Endothelial cell of umbilical vein (primary cell): ENCODE results near the gene LYRM2. TPM values are rescaled to one million over a fixed set of nuclear protein-coding genes. Genes with fewer than 3 reads are reported as not detected.
A peak's percentile ranks its signal among the peaks of the same experiment; 100 is the strongest.
"Not testable (repeated sequence)": the region's sequence is repeated elsewhere in the genome, so short reads cannot be mapped to it uniquely, and the experiment has no call there.

Source experiments
- BruUV-seq: library from RNA; stranded (reverse); fragments of 400-500 nt; replicated peaks from 2 replicates; lab custom pipeline; 2021; lab: Mats Ljungman, UMichigan
- CTCF ChIA-PET: fragments of 300-600, 350-600 bp; sonication (Branson Sonifier 250); formaldehyde crosslinking; loops from one replicate; lab custom pipeline; 2021; ENCODE audit warnings: antibody characterized with exemption, inconsistent platforms; lab: Charles Lee
- POLR2A ChIA-PET: fragments of 300-600, 350-600 bp; sonication (Branson Sonifier 250); formaldehyde crosslinking; loops from one replicate; lab custom pipeline; 2021; ENCODE audit warnings: antibody characterized with exemption, inconsistent platforms; lab: Charles Lee
- DNase-seq: peaks from one replicate; pipeline ENCODE4 v3.0.0-alpha.2; 2011; ENCODE audit warnings: low read depth, low spot score
- FAIRE-seq: peaks from 2 replicates; lab custom pipeline; 2011; peaks lifted over from hg19 to GRCh38; lab: Jason Lieb, UNC
- H2AFZ ChIP-seq: 2 replicates; pipeline ENCODE4 v1.6.0; 2012; ENCODE audit warnings: low read depth, low read length, control low read depth, inconsistent platforms
- H3K27ac ChIP-seq: 2 replicates; pipeline ENCODE4 v1.5.1; 2011; ENCODE audit warnings: low read depth, mild to moderate bottlenecking, control low read depth, low read length, moderate library complexity; ENCODE audit not compliant: insufficient read depth
- H3K27me3 ChIP-seq, 2 experiments: 2 replicates each; pipeline versions ENCODE4 v1.6.0 to v1.6.1; 2011; ENCODE audit warnings: low read length in 2 of 2, mixed read lengths in 1 of 2; ENCODE audit not compliant: control insufficient read depth in 2 of 2, insufficient read depth in 2 of 2
- H3K36me3 ChIP-seq, 2 experiments: 2 replicates in 1 of 2; 3 replicates in 1 of 2; pipeline ENCODE4 v1.5.1; 2011; ENCODE audit warnings: low read length in 2 of 2, mild to moderate bottlenecking in 1 of 2, moderate library complexity in 1 of 2; ENCODE audit not compliant: control insufficient read depth in 2 of 2, insufficient read depth in 2 of 2; ENCODE audit errors: extremely low read depth in 1 of 2
- H3K4me1 ChIP-seq: 3 replicates; pipeline ENCODE4 v1.5.1; 2011; ENCODE audit warnings: mild to moderate bottlenecking, low read length; ENCODE audit not compliant: control insufficient read depth, insufficient read depth; ENCODE audit errors: extremely low read depth
- H3K4me2 ChIP-seq: 2 replicates; pipeline ENCODE4 v1.6.1; 2011; ENCODE audit warnings: low read length, control low read depth, mixed read lengths; ENCODE audit not compliant: insufficient read depth
- H3K4me3 ChIP-seq, 3 experiments: fragments of 200-600 bp in 1 of 3; sonication (generic), shearing (Covaris generic) in 1 of 3; replicated peaks in 1 of 3; 2 replicates each; pipeline ENCODE4 v1.5.1; 2011 to 2016; ENCODE audit warnings: control low read depth in 3 of 3, low read length in 3 of 3, mild to moderate bottlenecking in 2 of 3, inconsistent platforms in 1 of 3, low read depth in 1 of 3, moderate library complexity in 1 of 3; ENCODE audit not compliant: insufficient read depth in 1 of 3
- H3K79me2 ChIP-seq: 2 replicates; pipeline ENCODE4 v1.6.0; 2012; ENCODE audit warnings: low read length, inconsistent platforms; ENCODE audit not compliant: control insufficient read depth, insufficient read depth
- H3K9ac ChIP-seq: replicated peaks from 2 replicates; pipeline ENCODE3; 2011; ENCODE audit warnings: low read length, control low read depth; ENCODE audit not compliant: insufficient read depth; ENCODE audit errors: extremely low read depth
- H3K9me1 ChIP-seq: replicated peaks from 3 replicates; pipeline ENCODE4 v1.6.0; 2011; ENCODE audit warnings: mild to moderate bottlenecking, low read length; ENCODE audit not compliant: control insufficient read depth, insufficient read depth; ENCODE audit errors: extremely low read depth
- H3K9me3 ChIP-seq: replicated peaks from 2 replicates; pipeline ENCODE4 v1.5.1; 2012; ENCODE audit warnings: low read length, inconsistent platforms; ENCODE audit not compliant: control insufficient read depth, insufficient read depth
- H4K20me1 ChIP-seq: replicated peaks from 2 replicates; pipeline ENCODE3; 2011; ENCODE audit warnings: mild to moderate bottlenecking, low read length; ENCODE audit not compliant: control insufficient read depth, insufficient read depth; ENCODE audit errors: extremely low read depth
- EZH2 ChIP-seq: IDR thresholded peaks from 2 replicates; pipeline ENCODE4 v1.6.1; 2012; ENCODE audit warnings: borderline replicate concordance, low read depth, mild to moderate bottlenecking, moderate library complexity, low read length, inconsistent platforms; ENCODE audit not compliant: severe bottlenecking
- FOS ChIP-seq: IDR thresholded peaks from 2 replicates; pipeline ENCODE4 v1.6.1; 2011; ENCODE audit warnings: mild to moderate bottlenecking, low read length, moderate library complexity, borderline replicate concordance; ENCODE audit not compliant: insufficient read depth
- GATA2 ChIP-seq: IDR thresholded peaks from 2 replicates; pipeline ENCODE4 v1.7.0; 2011; ENCODE audit warnings: low read depth, mild to moderate bottlenecking, moderate library complexity, mixed read lengths, low read length; ENCODE audit not compliant: insufficient read length, insufficient read depth
- JUN ChIP-seq: IDR thresholded peaks from 2 replicates; pipeline ENCODE4 v1.6.1; 2011; ENCODE audit warnings: borderline replicate concordance, low read depth; ENCODE audit not compliant: insufficient read length, insufficient read depth
- MYC ChIP-seq: IDR thresholded peaks from one replicate; pipeline ENCODE4 v1.6.1; 2011; ENCODE audit warnings: mild to moderate bottlenecking, low read depth, low read length
- POLR2A ChIP-seq: IDR thresholded peaks from 2 replicates; pipeline ENCODE4 v1.6.1; 2012; ENCODE audit warnings: low read depth, mild to moderate bottlenecking, control low read depth, low read length
- POLR2AphosphoS5 ChIP-seq: IDR thresholded peaks from 2 replicates; pipeline ENCODE4 v1.6.1; 2012; ENCODE audit warnings: low read depth, mild to moderate bottlenecking, control low read depth, low read length, moderate library complexity; ENCODE audit not compliant: insufficient read depth
- dilution Hi-C: fragments of 300-500 bp; cut with MboI; formaldehyde crosslinking; loops from one replicate; pipeline ENCODE4 v1.15.0; 2019; ENCODE audit warnings: low sequenced_read_pairs; ENCODE audit not compliant: extremely low pct_ligation_motif_present
- intact Hi-C: fragments of 100-400 bp; cut with micrococcal nuclease; formaldehyde crosslinking; loops from one replicate; pipeline ENCODE4 v1.10.0; 2022
- polyA plus RNA-seq, 4 experiments: library from polyadenylated mRNA; depleted of rRNA in 3 of 4; stranded (reverse) in 3 of 4; unstranded in 1 of 4; fragments of >200 nt; gene quantifications; 2 replicates each; pipeline versions ENCODE4 v1.2.1 to v1.2.3, GENCODE V29; 2011 to 2012; ENCODE audit warnings: missing spikeins in 1 of 4
- total RNA-seq: library from RNA; stranded (reverse); gene quantifications from 2 replicates; pipeline ENCODE4 v1.2.3, GENCODE V29; 2021
- TF ChIP-seq, protein P1 (sequence below): IDR thresholded peaks from 2 replicates; pipeline ENCODE4 v1.6.1; 2011; ENCODE audit not compliant: insufficient read depth, insufficient read length
- TF ChIP-seq, protein P2 (sequence below), 2 donors: IDR thresholded peaks; 1 replicate in 1 of 2; 2 replicates in 1 of 2; pipeline ENCODE4 v1.5.1; 2011; ENCODE audit warnings: low read length in 2 of 2, mild to moderate bottlenecking in 2 of 2, moderate library complexity in 2 of 2, control low read depth in 1 of 2, inconsistent platforms in 1 of 2, low read depth in 1 of 2; ENCODE audit not compliant: insufficient read depth in 1 of 2; ENCODE audit errors: extremely low read depth in 1 of 2

Gene LYRM2
- total and polyA plus RNA-seq, 2 donors (not counting 3 experiments of a cell fraction or from before 2014, with no cell fraction given) = 11.8 to 41.9 TPM

DNA sequence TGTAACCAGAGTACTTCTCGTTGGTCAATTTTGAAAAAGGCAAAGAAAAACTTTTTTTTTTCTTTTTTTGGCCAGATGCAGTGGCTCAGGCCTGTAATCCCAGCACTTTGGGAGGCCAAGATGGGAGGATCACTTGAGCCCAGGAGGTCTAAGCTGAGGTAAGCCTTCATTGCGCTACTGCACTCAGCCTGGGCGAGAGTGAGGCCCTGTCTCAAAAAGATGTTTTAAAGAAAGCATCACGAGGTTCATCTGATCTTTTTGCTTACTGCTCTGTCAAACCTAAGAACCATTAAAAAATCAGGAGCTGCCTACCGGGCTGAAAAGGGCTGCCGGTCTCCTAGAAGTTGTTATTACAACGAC lies 607 bp downstream of the LYRM2 start:
- BruUV-seq = no TSS peak
- DNase-seq (no peak), FAIRE-seq (no peak)
- Histone ChIP-seq H3K79me2 (peaks cover 7% of the 10 kb centered on the region), H3K36me3 (peaks cover 2 to 7% of the 10 kb centered on the region in 2 experiments), H3K27ac (peak overlapping the region; percentile 92), H3K9me3 (no peaks in the 10 kb centered on the region), H3K4me3 (peak overlapping the region; percentile 80 to 84 (median 83)), H3K4me1 (peaks cover 12% of the 10 kb centered on the region), H3K9ac (peak overlapping the region; percentile 98), H3K9me1 (no peaks in the 10 kb centered on the region), H4K20me1 (no peaks in the 10 kb centered on the region), H3K4me2 (peak overlapping the region; percentile 92), H2AFZ (peak overlapping the region; percentile 98), H3K27me3 (no peaks in the 10 kb centered on the region)
- intact Hi-C loops = loop anchor here (2.0 kb wide), 2 partner anchors 339 to 557 kb away; partner anchors contain the start of gene PNRC1
- CTCF ChIA-PET = interaction anchor here (0.8 to 2.2 kb wide), 4 partner anchors 13 to 326 kb away, joined by 3 to 6 read pairs (median 6); no protein-coding TSS in a partner anchor
- dilution Hi-C loops = no loop called here
- POLR2A ChIA-PET = no interaction called here
- TF ChIP-seq MYC (no peak), FOS (no peak), POLR2AphosphoS5 (no peak), GATA2 (no peak), EZH2 (no peak), POLR2A (no peak), JUN (no peak)
- TF ChIP-seq, protein P1, sequence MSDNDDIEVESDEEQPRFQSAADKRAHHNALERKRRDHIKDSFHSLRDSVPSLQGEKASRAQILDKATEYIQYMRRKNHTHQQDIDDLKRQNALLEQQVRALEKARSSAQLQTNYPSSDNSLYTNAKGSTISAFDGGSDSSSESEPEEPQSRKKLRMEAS = no peak
- TF ChIP-seq, protein P2, sequence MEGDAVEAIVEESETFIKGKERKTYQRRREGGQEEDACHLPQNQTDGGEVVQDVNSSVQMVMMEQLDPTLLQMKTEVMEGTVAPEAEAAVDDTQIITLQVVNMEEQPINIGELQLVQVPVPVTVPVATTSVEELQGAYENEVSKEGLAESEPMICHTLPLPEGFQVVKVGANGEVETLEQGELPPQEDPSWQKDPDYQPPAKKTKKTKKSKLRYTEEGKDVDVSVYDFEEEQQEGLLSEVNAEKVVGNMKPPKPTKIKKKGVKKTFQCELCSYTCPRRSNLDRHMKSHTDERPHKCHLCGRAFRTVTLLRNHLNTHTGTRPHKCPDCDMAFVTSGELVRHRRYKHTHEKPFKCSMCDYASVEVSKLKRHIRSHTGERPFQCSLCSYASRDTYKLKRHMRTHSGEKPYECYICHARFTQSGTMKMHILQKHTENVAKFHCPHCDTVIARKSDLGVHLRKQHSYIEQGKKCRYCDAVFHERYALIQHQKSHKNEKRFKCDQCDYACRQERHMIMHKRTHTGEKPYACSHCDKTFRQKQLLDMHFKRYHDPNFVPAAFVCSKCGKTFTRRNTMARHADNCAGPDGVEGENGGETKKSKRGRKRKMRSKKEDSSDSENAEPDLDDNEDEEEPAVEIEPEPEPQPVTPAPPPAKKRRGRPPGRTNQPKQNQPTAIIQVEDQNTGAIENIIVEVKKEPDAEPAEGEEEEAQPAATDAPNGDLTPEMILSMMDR (IDR thresholded peaks at IDR 0.05; ENCODE audit: extremely low read depth in 1 of 2, insufficient read depth in 1 of 2, low read depth in 1 of 2, low read length in 2 of 2) = no peak

DNA sequence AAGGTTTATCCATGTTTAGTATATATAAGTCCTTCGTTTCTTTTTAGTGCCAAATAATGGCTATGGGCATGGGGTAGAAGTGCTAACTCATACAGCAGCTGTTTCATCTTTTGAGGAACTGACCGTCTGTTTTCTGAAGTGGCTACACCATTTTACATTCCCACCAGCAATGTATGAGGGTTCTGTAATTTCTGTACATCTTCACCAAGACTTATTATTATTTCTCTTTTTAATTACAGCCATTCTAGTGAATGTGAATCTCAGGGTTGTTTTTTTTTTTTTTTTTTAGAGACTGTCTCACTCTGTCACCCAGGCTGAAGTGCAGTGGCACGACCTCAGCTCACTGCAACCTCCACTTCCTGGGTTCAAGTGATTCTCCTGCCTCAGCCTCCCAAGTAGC lies 2.1 kb downstream of the LYRM2 start:
- H3K27me3 ChIP-seq, H3K4me2 ChIP-seq, H2AFZ ChIP-seq, H3K79me2 ChIP-seq, POLR2A ChIA-PET, H3K4me3 ChIP-seq, H3K9me3 ChIP-seq, H3K36me3 ChIP-seq, H3K9ac ChIP-seq, DNase-seq, dilution Hi-C loops, H3K9me1 ChIP-seq, intact Hi-C loops, FAIRE-seq, BruUV-seq, H4K20me1 ChIP-seq, H3K27ac ChIP-seq: not testable (repeated sequence)
- H3K4me1 ChIP-seq = peaks cover 12% of the 10 kb centered on the region
- CTCF ChIA-PET = interaction anchor here (0.7 kb wide), 1 partner anchor 275 kb away, joined by 3 read pairs; no protein-coding TSS in a partner anchor
